Hematopoietic multipotent progenitor cell treated with erythropoietin and hydrocortisone succinate and interleukin-3 and kit ligand, for 6 days (in vitro differentiated cells): Measurements from ENCODE around the gene HDAC9.

ENCODE experiments used
- DNase-seq: peaks from one replicate; pipeline ENCODE4 v3.0.0-alpha.2; 2015

The HDAC9 gene

GRCh38 chr7:18607025-18607424 lies 111.5 kb downstream of the HDAC9 start:
- no peak for DNase-seq

DNA sequence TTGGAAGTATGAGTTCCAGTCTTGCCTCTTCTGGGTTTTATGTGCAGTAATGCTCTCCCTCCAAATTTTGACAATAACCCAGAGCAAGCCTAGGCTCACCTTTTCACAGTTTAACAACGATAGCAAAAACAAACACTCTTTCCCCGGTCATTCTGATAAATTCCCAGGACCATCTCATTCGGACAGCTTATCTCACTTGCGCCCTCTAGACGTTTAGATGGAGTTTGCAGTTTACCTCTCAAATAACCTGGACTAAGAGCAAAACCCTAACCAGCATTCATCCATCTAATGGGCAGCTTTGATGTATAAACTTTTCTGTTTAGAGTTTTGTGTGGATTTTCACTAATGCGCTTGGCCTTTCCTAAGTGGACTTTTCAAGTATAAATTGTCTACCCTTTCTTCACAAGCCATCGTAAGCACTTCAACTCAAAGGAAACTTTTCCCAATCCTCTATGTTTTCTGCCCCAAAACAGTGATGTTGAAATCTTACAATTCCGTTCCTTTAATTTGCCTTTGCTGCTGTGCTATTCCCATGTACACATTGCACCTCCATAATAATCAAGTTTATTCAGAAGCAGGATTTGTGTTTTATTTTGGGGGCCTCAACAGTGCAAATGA lies 114.9 kb downstream of the HDAC9 start:
- peak; percentile 37 for DNase-seq

DNA sequence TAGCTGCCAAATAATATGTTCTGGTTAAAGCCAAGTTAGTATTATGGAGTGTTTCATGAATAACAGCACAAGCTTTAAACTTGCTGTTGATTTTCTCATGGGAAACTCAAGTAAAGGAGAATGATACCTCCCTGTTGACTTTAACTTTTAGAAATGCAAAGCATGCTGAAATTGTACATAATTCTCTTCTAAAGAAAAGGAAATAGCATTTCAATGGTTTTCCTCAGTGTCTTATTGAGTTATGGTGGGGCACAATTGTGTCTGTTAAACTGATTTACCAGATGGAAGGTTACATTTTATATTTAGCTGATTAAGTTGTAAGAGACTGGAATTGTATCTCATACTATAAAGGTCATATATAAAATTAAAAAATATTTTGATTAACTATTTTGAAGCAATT lies 119.3 kb downstream of the HDAC9 start:
- DNase-seq = no peak

GRCh38 chr7:18619311-18619710 lies 123.8 kb downstream of the HDAC9 start:
- DNase-seq = no peak

GRCh38 chr7:18623389-18623788 lies 127.8 kb downstream of the HDAC9 start:
- DNase-seq = no peak

- DNase-seq = no peak
Measured at GRCh38 chr7:18624459-18624858, 128.9 kb downstream of the HDAC9 start.

DNA sequence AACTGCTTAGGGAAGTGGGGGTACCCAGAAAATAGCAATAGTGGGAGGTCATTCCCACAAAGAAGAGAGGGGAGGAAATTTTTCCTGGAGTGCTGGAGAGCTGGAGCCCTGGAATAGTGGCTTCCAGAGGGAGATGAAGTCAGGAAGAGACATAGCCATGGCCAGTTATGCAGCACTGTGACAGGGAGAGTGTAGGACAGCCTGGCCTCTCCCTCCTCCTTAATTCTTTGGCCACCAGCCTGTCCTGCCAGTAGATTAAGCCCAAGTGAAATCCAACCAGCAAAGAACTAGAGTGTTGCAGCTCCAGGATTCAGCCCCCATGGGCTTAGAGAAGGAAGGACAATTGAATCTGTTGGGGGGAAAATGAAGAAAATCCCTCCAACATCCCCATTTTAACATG lies 130.5 kb downstream of the HDAC9 start:
- no peak for DNase-seq

GRCh38 chr7:18626717-18627116 lies 131.2 kb downstream of the HDAC9 start:
- DNase-seq = no peak

DNA sequence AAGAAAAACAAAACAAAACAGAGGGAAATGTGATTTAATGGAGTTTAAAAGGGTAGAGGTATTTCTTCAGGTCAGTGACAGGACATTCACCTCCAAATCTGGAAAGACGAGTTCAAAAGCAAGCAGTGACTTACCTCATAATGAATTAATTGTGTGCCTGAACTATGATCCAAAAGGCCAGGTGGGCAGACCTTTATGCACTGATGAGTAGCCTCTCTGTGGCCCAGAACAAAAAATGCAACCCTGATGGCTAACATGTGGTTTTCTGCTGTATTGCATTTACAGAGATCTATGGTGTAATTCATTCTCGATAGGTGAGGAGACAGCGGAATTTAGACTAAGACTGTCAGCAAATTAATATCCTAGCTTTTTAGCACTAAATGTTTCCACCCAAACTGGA lies 142.0 kb downstream of the HDAC9 start:
- DNase-seq = no peak

DNA sequence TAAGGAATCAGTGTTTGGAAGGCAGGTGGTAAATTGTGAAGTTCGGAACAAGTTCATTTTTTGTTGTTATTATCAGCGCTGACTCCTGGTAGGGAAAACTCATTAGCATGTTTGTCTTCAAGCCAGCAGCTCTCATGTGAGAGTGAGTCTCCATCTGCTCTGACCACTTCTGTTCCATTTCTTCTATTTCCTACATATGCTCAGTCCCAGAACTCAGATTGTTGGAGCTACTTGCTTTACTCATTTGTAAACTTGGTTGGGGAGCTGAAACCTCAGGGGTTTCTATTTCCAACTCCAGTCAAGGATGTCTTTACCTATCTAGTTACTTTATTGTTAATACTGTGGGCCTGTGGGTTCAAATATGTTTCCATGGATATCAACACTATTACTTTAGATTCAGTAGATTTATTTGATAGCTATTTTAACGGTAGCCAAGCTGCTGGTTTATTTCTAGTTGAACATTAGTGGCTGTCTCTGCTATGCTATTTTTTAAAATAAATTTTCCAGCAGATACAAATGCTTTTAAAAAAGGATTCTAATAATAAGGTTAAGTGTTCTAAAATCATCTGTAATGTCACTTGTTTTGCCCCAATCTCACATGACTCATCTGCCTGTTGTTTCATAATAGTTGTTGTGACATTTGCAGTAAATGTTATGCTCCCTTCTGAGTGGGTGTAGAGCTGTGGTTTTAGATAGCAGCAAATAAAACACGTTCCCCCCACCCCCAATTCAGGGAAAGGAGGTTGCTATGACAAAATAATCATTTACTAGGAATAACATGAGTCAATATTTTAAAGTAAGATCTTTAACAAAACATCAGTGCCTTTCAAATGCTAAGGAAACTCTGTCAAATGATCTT lies 143.3 kb downstream of the HDAC9 start:
- peak; percentile 62 for DNase-seq

DNA sequence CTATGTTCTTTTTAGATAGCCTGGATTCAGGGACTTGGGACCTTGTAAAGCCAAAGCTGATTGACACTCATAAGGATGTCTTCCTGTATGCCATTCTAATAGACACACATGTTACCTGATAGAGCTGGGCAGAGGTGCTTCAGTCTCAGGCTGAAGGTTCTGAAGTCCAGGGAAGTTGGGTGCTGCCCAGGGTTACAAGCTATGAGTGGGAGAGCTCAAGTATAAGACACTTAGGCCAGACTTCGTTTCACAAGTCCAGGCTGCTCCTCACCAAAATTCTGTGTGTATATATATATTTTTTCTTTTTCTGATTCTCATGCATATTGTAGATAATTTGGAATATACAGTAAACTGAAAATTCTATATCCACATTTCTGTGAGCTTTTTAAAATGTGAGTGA lies 144.2 kb downstream of the HDAC9 start:
- no peak for DNase-seq

- DNase-seq = no peak
Measured at GRCh38 chr7:18644981-18645380, 149.4 kb downstream of the HDAC9 start.

- peak; percentile 17 for DNase-seq
Measured at GRCh38 chr7:18647582-18647981, 152.0 kb downstream of the HDAC9 start.

GRCh38 chr7:18648849-18649758 lies 153.6 kb downstream of the HDAC9 start:
- DNase-seq = no peak

DNA sequence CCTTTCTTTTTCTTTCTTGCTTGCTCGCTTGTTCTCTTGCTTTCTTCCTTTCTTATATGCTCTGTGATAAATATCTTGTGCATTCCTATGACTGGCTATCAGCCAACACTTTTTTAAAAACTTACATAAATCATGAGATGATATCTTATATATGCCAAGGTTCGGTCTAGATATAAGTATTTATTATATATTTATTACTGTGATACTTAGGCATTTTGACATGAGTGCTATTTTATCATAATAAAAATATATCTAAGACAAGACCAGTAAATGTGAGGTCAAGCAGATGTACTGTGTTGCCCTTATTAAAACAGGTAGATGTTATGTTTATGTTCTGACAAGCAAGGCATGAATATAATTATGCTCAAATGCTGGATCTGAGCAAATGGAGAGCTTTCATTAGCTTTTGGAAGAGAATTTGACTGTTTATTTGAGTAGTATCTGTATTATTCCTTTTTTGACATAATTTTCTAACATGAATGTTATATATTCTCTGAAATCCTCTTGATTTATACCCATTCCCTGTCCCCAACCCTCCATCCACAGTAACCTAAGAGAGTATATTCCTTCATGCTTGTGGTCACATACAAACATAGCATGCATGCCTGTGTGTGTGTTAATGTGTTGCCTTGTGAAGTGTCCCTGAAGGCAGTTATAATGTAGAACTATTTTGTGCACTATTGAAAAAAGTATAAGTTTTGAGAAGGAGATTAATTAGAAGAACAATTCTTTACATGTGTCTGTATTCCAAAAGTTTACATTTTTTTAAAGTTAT lies 158.0 kb downstream of the HDAC9 start:
- DNase-seq = no peak

- no peak for DNase-seq
Measured at GRCh38 chr7:18654709-18655108, 159.2 kb downstream of the HDAC9 start.

GRCh38 chr7:18655506-18655905 lies 160.0 kb downstream of the HDAC9 start:
- no peak for DNase-seq

- DNase-seq = no peak
Measured at GRCh38 chr7:18655912-18656311, 160.4 kb downstream of the HDAC9 start.

DNA sequence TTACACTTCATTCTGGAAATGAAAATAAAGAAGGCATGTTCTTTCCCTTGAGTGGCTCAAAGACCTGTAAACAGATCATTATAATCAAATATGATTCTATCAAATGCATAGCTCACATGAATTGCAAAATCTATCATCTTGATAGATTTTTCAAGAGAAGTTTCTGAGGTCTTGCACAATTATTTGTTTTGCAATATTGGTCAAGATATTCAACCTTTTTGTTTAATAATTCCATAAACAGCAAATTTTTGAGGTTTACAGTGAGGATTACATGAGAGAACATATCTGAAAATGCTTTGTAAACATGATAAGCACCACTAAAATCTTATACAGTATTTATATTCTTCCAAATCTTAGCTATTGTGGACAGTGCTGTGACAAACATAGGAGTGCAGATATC lies 160.8 kb downstream of the HDAC9 start:
- no peak for DNase-seq

GRCh38 chr7:18659746-18660145 lies 164.2 kb downstream of the HDAC9 start:
- DNase-seq = no peak

- DNase-seq = no peak
Measured at GRCh38 chr7:18663321-18663720, 167.8 kb downstream of the HDAC9 start.

GRCh38 chr7:18666107-18666728 lies 170.7 kb downstream of the HDAC9 start:
- peak; percentile 89 for DNase-seq
